HG02571 (cell line): Measurements from ENCODE around the gene CD248.
"Not testable (repeated sequence)": the region's sequence is repeated elsewhere in the genome, so short reads cannot be mapped to it uniquely, and the experiment has no call there.

Experiments
- ATAC-seq: cut with Tn5 transposase; IDR thresholded peaks from one replicate; pipeline ENCODE4 v1.9.1; 2021; ENCODE audit warnings: mild to moderate bottlenecking, moderate library complexity; ENCODE audit not compliant: unreplicated experiment

Gene CD248, protein sequence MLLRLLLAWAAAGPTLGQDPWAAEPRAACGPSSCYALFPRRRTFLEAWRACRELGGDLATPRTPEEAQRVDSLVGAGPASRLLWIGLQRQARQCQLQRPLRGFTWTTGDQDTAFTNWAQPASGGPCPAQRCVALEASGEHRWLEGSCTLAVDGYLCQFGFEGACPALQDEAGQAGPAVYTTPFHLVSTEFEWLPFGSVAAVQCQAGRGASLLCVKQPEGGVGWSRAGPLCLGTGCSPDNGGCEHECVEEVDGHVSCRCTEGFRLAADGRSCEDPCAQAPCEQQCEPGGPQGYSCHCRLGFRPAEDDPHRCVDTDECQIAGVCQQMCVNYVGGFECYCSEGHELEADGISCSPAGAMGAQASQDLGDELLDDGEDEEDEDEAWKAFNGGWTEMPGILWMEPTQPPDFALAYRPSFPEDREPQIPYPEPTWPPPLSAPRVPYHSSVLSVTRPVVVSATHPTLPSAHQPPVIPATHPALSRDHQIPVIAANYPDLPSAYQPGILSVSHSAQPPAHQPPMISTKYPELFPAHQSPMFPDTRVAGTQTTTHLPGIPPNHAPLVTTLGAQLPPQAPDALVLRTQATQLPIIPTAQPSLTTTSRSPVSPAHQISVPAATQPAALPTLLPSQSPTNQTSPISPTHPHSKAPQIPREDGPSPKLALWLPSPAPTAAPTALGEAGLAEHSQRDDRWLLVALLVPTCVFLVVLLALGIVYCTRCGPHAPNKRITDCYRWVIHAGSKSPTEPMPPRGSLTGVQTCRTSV

DNA sequence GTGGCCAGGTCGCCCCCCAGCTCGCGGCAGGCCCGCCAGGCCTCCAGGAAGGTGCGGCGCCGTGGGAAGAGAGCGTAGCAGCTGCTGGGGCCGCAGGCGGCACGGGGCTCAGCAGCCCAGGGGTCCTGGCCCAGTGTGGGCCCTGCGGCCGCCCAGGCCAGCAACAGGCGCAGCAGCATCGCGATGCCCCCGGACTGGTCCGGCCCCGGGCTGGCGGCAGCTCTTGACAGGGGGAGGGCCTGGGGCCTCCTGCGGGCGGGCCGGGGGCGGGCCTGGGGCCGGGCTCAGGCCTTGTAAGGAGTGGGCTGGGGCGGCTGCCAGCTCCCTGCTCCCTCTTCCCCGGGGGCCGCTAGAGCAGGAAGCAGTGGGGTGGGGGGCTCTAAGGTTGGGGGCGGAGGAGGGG is at the start of gene CD248:
Gene CD248 (minus strand): TSS at position 196 of the 403 bp plus-strand sequence. CDS start 17 bp downstream, at position 179.
- ATAC-seq = no peak

DNA sequence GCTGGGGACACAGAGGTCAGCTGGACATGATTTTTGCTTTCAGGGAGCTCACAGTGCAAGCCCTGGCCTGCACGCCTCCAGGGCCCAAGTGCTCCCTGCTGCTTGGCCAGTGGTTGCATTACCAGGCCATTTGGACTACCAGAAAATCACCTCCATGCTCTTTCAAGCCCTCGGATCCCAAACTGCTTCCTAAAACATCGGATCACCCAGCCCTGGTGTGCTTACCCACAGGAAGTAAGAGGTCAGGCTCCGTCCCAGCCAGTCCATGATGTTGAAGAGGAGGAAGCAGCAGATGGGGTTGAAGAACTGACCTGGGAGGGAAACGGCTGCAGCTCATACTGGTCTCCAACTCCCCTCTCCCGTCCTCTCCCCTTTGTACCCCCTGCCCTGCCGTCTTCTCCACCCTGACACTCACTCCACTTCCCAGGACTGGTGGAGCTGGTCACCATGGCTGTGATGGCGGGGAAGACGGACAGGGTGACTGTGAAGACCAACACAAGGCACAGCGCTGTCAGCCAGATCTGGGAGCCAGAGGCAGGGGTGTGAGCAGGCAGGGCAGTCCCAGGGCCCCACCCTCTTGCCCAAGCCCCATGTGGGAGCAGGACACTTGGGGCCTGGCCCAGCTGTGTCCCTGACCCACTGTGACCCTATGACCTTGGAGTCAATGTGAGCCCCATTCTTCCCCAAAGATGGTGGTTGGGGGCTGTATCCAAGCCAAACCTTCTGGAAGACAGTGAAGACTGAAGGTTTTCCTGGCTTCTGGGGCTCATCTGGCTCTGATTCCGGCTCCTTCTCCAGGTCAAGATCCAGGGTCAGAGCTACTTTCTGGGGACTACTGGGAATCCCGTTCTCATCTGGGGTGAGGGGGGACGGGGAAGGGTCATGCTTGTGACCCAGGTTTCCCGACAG is 49.1 kb upstream of the CD248 start:
- no peak for ATAC-seq

DNA sequence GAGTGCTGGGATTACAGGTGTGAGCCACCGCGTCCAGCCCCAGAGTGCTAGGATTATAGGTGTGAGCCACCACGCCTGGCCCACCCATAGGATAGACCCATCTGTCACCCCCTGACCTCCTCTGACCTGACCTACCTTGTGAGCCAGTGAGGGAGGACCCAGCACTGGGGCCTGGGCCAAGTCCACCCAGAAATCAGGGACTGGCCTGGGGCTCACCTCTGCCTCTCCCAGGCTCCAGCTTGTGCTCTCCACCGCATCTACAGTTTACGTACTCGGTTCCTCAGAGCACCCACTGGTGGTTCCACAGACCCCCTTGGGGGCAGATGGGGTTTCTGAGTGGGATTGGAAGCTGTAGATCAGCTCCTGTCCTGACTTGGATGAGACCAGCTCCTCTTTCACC is 48.3 kb upstream of the CD248 start:
- no peak for ATAC-seq

DNA sequence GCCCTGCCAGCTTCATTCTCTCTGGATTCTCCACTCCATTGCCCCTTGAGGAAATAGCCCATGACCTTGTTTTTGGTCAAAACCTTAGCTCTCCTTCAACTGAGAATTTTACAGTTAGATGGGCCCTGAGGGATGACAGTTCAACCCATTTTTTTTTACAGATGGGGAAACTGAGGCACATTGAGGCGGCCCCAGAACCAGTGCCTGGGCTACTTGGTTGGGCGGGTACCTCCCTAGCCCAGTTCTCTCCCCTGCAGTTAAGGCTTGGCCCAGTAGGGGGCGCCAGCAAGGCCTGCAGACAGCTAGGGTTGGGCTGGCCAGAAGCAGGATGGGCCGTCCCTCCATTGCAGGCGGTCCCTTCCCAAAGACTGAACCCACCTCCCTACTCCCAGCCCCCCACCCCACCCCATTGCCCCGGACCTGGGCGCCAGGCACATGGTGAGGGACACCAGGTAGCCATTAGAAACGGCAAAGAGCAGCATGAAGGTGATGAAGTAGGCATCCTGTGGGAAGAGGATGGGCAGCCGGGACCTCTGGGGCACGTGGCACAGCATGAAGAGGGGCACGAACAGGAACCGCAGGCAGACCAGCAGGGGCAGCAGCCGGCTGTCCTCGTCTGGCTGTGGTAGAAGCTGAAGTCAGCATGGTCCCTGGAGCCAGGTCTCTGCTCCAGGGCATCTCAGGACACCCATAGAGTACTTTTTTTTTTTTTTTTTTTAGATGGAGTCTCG is 47.1 kb upstream of the CD248 start:
- no peak for ATAC-seq

DNA sequence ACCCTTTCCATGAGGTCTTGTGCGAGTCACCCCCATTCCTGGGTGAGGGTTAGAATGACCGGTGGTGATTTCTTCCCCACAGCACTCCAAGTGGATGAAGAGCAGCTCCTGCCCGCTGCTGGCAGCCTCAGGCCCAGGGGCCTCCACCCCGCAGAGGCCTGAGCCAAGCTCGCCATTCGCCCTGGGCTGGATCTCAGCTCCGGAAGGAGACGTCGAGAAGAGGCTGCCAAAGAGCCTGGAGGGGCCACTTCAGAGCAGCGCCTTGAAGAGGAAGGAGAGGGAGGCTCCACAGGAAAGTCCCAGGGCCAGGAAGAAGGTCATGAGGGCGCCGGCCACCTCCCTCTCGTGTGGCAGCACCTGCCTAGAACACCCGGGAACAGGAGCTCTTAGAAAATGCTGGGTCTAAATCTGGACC is 46.4 kb upstream of the CD248 start:
- ATAC-seq = no peak

DNA sequence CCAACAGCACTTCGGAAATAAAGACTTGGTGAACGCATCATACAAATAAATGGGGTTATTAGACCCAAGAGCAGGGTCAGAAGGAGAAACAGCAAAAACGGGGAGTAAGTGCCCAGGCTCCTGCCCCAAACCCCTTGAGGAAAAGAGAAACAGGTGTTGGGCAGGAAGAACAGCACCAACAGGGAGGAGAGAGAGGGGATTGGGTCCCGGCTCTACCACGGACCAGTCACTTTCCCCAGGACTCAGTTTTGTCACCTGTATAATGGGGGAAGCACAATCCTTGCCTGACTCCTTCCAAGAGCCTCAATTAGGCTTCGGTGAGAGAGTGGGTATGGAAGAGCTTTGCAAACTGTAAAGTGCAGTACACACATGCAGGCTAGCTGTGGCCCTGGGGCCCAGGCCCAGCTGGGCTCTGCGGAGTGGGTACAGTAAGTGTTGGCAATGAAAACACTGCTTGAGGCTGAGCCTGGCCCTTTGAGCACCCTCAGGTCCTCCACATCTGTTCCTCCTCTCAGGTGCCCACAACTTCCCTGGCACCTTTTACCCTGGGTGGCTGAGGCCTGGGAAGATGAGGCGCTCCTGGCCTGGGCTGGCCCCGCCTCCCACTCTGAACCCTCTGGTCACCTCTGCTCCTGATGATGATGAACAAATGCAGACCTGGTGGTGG is 45.8 kb upstream of the CD248 start:
- no peak for ATAC-seq

DNA sequence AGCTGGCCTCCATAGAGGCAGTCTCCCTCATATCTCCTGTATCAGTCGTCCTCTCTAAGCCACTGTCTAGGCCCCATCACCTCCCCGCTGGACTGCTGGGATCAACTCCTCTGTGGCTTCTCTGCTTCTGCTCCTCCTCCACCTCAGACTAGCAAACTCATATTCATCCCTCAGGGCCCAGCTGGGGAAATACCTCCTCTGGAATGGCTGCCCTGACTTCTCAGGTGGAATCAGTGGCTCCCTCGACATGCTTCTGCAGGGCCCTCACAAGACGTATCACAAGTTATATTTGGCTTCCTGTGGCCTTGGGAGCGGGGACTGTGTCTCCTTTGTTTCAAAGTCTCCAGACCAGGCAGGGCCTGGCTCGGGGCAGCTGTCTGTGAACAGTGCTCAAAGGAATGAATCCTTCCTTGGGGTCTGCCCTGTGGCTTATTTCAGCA is 44.7 kb upstream of the CD248 start:
- ATAC-seq = no peak

DNA sequence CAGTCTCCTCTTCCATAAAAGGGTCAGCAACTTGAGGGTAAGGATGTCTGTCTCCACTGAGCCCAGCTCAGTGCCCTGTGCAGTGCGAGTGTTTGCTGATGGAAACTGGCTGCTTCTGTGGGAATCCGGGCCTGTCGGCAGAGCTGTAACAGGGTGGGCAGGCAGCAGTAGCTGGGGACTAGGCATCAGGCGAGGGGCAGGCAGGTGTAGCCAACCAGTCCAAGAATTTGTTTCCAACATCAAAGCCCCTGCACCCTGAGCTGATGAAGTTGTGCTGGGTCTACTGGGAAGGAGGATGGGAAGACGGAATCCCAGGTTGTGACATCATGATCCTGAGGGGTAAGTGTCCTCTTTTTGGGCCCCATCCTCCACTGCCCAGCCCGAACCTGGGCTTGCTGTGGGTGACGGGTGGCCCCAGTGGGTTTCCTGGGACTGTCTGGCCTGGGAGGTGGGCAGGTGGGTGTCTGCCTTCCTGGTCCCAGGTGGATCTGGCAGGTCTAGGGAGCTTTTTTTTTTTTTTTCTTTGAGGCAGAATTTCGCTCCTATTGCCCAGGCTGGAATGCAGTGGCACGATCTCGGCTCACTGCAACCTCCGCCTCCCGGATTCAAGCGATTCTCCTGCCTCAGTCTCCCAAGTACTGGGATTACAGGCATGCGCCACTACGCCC is 43.7 kb upstream of the CD248 start:
- ATAC-seq = no peak

DNA sequence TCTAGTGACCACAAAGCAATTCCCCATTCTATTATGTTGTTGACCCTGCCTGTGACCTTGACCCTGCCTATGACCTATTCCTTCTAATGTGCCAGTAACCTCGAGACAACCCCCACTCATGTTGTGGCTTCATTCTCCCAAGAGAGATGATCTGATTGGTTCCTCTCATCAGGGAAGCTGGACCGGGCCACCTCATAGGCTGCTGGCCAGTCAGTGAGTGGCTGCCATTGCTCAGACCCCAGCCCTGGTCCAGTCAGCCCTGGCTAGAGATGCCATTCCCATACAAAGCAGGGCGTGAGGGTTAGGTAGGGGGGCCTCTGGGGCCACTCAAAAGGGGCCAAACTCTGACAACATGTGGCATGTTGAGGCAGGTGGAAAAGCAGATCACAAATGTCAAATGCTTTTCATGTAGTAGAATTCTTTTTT is 42.8 kb upstream of the CD248 start:
- no peak for ATAC-seq

DNA sequence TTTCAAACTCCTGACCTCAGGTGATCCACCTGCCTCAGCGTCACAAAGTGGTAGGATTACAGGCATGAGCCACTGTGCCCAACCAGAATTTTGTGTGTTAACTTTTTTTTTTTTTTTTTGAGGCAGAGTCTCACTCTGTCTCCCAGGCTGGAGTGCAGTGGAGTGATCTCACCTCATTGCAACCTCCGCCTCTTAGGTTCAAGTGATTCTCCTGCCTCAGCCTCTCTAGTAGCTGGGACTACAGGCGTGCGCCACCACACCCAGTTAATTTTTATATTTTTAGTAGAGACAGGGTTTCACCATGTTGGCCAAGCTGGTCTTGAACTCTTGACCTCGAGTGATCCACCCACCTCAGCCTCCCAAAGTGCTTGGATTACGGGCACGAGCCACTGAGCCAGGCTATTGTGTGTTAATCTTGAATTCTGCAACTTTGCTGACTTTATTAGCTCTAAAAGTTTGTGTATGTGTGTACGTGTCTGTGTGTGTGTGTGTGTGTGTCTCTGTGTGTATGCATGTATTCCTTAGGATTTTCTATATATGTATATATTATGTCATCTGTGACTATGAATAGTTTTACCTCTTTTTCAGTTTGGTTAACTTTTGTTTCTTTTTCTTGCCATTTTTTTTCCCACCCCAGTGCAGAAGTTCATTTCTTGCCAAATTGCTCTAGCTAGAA is 33.9 kb upstream of the CD248 start:
- not testable (repeated sequence) for ATAC-seq

DNA sequence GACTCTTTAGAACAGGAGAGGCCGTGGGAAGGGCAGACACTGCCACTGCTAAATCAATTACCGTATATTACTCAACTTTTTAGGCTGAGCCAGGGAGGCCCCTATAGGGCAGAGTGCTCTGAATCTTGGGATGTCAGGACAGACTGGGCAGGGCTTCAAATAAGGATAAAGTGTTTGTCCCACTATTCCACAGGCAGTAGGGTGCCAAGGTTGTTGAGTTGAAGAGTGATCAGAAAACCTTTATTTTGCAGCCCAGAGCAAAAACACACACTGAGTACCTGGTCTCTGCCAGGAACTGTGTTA is 32.2 kb upstream of the CD248 start:
- no peak for ATAC-seq

DNA sequence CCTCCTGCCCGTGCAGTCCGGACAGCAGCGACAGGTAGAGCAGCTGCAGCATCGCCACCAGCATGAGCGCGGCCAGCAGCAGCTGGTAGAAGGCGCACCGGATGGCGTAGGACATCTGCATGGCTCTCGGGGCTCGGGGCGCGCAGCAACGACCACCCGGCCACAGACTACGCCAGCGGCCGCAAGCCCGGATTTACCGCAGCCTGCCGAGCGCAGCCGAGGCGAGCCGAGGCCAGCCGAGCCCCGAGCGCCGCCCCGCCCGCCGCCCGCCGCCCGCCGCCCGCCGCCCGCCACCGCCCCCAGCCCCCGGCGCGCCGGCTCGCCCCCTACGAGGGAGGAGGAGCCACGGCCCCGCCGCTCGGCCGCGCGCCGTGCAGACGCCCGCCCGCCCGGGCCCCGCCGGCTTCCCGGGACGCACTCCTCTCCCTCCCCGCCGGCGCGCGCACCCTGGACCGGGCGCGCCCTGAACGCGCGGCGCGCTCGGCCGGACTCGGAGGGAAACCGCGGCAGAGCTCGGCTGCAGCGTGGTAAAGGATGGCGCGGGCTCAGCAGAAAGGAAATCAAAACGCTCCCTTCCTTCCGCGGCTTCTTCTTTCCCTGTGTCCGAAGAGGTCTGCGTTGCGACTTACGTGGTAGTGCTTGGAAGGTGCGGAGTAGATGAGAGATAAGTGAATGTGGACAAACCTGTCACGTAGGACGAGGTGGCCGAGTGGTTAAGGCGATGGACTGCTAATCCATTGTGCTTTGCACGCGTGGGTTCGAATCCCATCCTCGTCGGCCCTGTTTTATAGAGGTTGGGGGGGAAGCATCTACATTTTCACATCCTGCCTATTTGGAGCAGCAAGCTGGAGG is 30.8 kb upstream of the CD248 start, which contains the start of gene B4GAT1:
Gene B4GAT1 (minus strand): TSS at position 205 of the 852 bp plus-strand sequence. CDS start 84 bp downstream, at position 121.
- no peak for ATAC-seq

DNA sequence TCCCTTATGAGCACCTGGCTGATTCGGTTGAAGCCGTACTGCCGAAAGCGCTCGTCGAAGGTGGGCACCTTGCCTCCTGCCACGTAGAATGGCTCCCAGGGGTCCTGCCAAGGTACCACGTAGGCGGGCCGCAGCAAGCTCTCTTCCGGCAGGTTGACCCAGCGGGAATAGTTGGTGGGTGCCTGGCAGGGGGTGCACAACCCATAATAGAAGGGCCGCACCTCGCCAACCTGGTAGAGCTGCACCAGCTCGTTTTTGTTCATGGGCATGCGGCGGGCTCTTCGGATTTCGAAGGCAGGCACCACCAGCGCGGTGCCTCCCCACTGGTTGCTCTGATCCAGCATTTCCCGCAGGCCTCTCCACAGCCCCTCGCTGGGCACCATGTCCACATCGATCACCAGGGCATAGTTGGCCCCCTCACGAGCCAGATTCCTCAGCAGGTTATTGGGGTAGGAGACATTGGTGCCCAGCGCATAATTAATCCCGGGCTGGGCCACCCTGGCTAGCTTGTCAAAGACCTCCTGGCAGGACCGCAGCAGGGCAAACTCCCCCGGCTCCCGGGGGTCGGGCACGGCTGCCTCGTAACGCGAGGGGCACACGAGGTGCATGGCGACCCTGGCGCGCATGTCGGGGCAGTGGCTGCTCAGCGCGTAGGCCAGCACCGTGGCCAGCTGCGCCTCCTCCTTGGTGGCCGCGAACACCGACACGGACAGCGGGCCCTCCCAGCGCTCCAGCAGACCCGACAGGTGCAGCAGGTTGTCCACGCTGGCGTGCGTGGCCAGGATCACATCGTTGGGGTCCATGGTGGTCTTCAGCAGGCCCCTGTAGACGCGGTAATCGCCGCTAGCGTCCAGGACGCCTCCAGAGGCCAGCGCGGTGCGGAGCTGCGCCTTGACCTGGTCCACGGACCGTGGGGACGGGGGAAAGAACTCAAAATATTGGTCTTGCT is 29.9 kb upstream of the CD248 start:
- ATAC-seq = no peak

DNA sequence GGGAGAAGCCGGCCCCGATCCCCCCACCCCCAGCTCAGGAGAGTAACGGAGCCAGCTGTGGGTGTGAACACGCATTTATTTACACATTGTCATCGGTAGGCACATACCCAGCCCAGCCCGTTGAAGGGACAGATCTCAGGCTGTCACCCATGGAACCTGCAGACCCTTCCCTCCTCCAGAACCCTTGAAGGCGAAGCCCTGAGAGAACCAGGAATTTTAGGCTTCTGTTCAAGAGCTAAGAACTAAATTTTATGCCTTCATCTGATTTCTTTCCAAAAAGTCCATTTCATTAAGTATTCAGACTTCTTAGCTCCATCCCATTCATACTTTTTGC is 28.4 kb upstream of the CD248 start:
- peak; percentile 4 for ATAC-seq

DNA sequence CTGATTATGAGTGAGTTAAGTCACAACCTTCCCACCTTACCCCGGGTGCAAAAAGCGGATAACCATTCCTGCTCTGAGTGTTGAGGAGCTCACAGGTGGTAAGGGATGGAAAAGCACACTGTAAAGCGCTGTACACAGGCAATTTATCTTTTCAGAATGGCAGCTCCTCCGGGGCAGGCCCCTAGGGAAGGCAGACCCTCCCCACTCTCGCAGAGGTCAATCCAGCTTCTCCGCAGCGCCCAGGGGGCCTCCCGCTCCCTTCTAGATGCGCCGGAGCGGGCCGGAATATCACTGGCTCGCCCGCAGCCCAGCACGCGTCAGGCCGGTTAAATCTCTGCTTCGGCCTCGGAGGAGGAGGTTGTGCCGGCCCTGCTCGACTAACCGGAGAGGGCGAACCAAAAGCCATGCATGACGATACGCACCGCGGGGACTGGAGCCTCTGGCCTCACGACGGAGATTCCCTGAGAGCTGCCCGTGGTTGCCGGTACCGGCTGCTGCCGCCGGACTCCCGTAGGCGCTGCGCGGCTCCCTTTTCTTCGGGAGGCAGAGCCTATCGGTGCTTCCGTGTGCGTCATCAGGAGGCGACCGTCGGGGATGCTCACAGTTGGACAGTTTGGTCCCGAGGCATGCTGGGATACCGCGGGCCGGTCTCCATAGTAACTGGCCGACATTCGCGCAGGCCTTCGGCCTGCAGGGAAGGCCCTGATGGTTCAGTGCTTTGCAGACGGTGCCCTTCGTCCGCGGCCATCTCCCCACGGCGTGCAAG is 27.9 kb upstream of the CD248 start, which contains the start of gene BRMS1:
Gene BRMS1 (minus strand): TSS at position 555 of the 766 bp plus-strand sequence. CDS start 2,870 bp downstream, outside the sequence.
- peak; percentile 65 for ATAC-seq

DNA sequence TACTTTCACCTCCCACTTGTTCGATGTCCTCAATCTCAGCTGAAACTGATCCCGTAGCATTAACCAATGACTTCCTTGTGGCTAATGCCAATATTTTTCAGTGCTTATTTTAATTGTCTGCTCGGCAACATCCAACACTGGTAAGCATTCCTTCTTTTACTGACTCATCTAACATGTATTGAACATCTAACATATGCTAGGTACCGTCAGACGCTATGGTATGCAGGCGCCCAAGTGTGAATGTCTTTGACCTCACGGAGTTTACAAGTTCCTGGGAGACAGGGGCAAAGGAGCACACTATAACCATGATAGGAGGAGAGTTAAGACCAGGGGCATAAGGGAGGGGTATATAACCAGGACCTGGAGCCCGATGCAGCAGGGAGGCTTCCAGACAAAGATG is 26.3 kb upstream of the CD248 start:
- ATAC-seq = no peak
